ENCODE results near the gene PTPN20.
"Not testable (repeated sequence)": the region's sequence is repeated elsewhere in the genome, so short reads cannot be mapped to it uniquely, and the experiment has no call there.

The PTPN20 gene

GRCh38 chr10:46952540-46952939 lies 41.3 kb downstream of the PTPN20 start:
- not testable (repeated sequence) for DNase-seq (ENCODE audit: low spot score)

GRCh38 chr10:46960742-46961141 lies 49.5 kb downstream of the PTPN20 start:
- DNase-seq (ENCODE audit: low spot score): not testable (repeated sequence)

GRCh38 chr10:46963356-46963755 lies 52.1 kb downstream of the PTPN20 start:
- DNase-seq (ENCODE audit: low spot score): not testable (repeated sequence)

GRCh38 chr10:46967013-46967412 lies 55.8 kb downstream of the PTPN20 start:
- DNase-seq (ENCODE audit: low spot score): not testable (repeated sequence)

- not testable (repeated sequence) for DNase-seq (ENCODE audit: low spot score)
Measured at GRCh38 chr10:46980223-46980622, 69.0 kb downstream of the PTPN20 start.

GRCh38 chr10:46987233-46987924 lies 76.2 kb downstream of the PTPN20 start:
- not testable (repeated sequence) for DNase-seq (ENCODE audit: low spot score)

GRCh38 chr10:46992803-46993561 lies 81.8 kb downstream of the PTPN20 start:
- DNase-seq (ENCODE audit: low spot score): peak; percentile 53

- DNase-seq (ENCODE audit: low spot score): no peak
Measured at GRCh38 chr10:46995234-46995633, 84.0 kb downstream of the PTPN20 start.

- no peak for DNase-seq (ENCODE audit: low spot score)
Measured at GRCh38 chr10:46998192-46998591, 87.0 kb downstream of the PTPN20 start.

GRCh38 chr10:46998595-46998994 lies 87.4 kb downstream of the PTPN20 start:
- DNase-seq (ENCODE audit: low spot score): no peak

GRCh38 chr10:46999217-46999616 lies 88.0 kb downstream of the PTPN20 start:
- DNase-seq (ENCODE audit: low spot score): no peak

GRCh38 chr10:47008769-47009168 lies 97.5 kb downstream of the PTPN20 start:
- peak; percentile 25 for DNase-seq (ENCODE audit: low spot score)

GRCh38 chr10:47009215-47009838 lies 98.1 kb downstream of the PTPN20 start:
- peak; percentile 18 for DNase-seq (ENCODE audit: low spot score)

GRCh38 chr10:47010036-47010435 lies 98.8 kb downstream of the PTPN20 start:
- DNase-seq (ENCODE audit: low spot score): no peak

GRCh38 chr10:47012214-47012613 lies 101.0 kb downstream of the PTPN20 start:
- no peak for DNase-seq (ENCODE audit: low spot score)

- DNase-seq (ENCODE audit: low spot score): peak; percentile 21
Measured at GRCh38 chr10:47013507-47014154, 102.4 kb downstream of the PTPN20 start.

GRCh38 chr10:47015404-47015803 lies 104.2 kb downstream of the PTPN20 start:
- no peak for DNase-seq (ENCODE audit: low spot score)

GRCh38 chr10:47016564-47016963 lies 105.3 kb downstream of the PTPN20 start:
- DNase-seq (ENCODE audit: low spot score): peak; percentile 17

- no peak for DNase-seq (ENCODE audit: low spot score)
Measured at GRCh38 chr10:47018026-47018735, 107.0 kb downstream of the PTPN20 start.

GRCh38 chr10:47019155-47020145 lies 108.2 kb downstream of the PTPN20 start:
- no peak for DNase-seq (ENCODE audit: low spot score)

- DNase-seq (ENCODE audit: low spot score): peak; percentile 24
Measured at GRCh38 chr10:47020471-47020870, 109.2 kb downstream of the PTPN20 start.
